ENCODE measurements around the gene CMBL. TPM values are rescaled to one million over a fixed set of nuclear protein-coding genes. Genes with fewer than 3 reads are reported as not detected.

CMBL gene
- total RNA-seq, 1 experiment from 2014 or later = 43.2 TPM

GRCh38 chr5:10250806-10251276 lies 56.9 kb downstream of the CMBL start:
- H3K36me3 ChIP-seq (ENCODE audit: control insufficient read depth, insufficient read depth, low read length) = peaks cover 34% of the 10 kb centered on the region
- POLR2A ChIA-PET = interaction anchor here (0.9 kb wide), 1 partner anchor 103 kb away, joined by 3 read pairs; the partner anchor contains the start of gene MARCHF6
- no TSS peak for BruUV-seq (replicated peaks)
- CTCF ChIA-PET = interaction anchor here (0.7 kb wide), 1 partner anchor 129 kb away, joined by 3 read pairs; no protein-coding TSS in a partner anchor
- no peak for DNase-seq (ENCODE audit: low read depth, low spot score)
- peak overlapping the region; percentile 85 to 94 for H3K4me3 ChIP-seq (ENCODE audit: low read depth in 2 of 2, low read length in 2 of 2)
- H3K27ac ChIP-seq (ENCODE audit: low read length) = peak overlapping the region; percentile 99
- intact Hi-C loops (cut with micrococcal nuclease; ENCODE audit: unreplicated experiment) (no loop called here), in situ Hi-C loops (cut with HindIII; ENCODE audit: low pct_unique_long_range_greater_than_20kb, low sequenced_read_pairs) (no loop called here)
- no peaks in the 10 kb centered on the region for H3K9me3 ChIP-seq (ENCODE audit: control insufficient read depth, insufficient read depth, low read depth, low read length)
- H3K27me3 ChIP-seq (ENCODE audit: control insufficient read depth, insufficient read depth, low read length) = no peaks in the 10 kb centered on the region
- peaks cover 31% of the 10 kb centered on the region for H3K4me1 ChIP-seq (ENCODE audit: control insufficient read depth, insufficient read depth, low read length)
- TF ChIP-seq SIN3A (IDR thresholded peaks at IDR 0.05; ENCODE audit: borderline replicate concordance, insufficient read depth, low read depth, low read length) (no peak), CTCF (IDR thresholded peaks at IDR 0.05) (no peak), REST (IDR thresholded peaks at IDR 0.05; ENCODE audit: insufficient read depth in 1 of 2, low read depth in 2 of 2, low read length in 1 of 2) (no peak)
- ATAC-seq = no peak

GRCh38 chr5:10249948-10250805 lies 57.5 kb downstream of the CMBL start, which contains the start of gene CCT5:
Gene CCT5 (plus strand): TSS chr5:10250280. CDS start chr5:10250341, 61 bp downstream.
- peak within 1 kb of the TSS; percentile 85 to 94 for H3K4me3 ChIP-seq (ENCODE audit: low read depth in 2 of 2, low read length in 2 of 2)
- ATAC-seq (peak; percentile 88), DNase-seq (ENCODE audit: low read depth, low spot score) (peak; percentile 90)
- in situ Hi-C loops (cut with HindIII; ENCODE audit: low pct_unique_long_range_greater_than_20kb, low sequenced_read_pairs) (no loop called here), intact Hi-C loops (cut with micrococcal nuclease; ENCODE audit: unreplicated experiment) (no loop called here)
- POLR2A ChIA-PET = no interaction called here
- peak within 1 kb of the TSS; percentile 99 for H3K27ac ChIP-seq (ENCODE audit: low read length)
- no peaks in the 10 kb centered on the region for H3K27me3 ChIP-seq (ENCODE audit: control insufficient read depth, insufficient read depth, low read length)
- H3K9me3 ChIP-seq (ENCODE audit: control insufficient read depth, insufficient read depth, low read depth, low read length) = no peaks in the 10 kb centered on the region
- peaks cover 27% of the 10 kb centered on the region for H3K36me3 ChIP-seq (ENCODE audit: control insufficient read depth, insufficient read depth, low read length)
- CTCF ChIA-PET = no interaction called here
- H3K4me1 ChIP-seq (ENCODE audit: control insufficient read depth, insufficient read depth, low read length) = peaks cover 31% of the 10 kb centered on the region
- TF ChIP-seq SIN3A (IDR thresholded peaks at IDR 0.05; ENCODE audit: borderline replicate concordance, insufficient read depth, low read depth, low read length) (peak; percentile 48; the same call in 1 of the 2 replicates), TCF7L2 (IDR thresholded peaks at IDR 0.05; ENCODE audit: low read depth, low read length) (no peak; the same call in 1 of the 2 replicates), REST (IDR thresholded peaks at IDR 0.05; ENCODE audit: insufficient read depth in 1 of 2, low read depth in 2 of 2, low read length in 1 of 2) (0 out of 4 replicates have a peak, but pooled peaks of 1 of the 2 experiments have one; percentile 32), CTCF (IDR thresholded peaks at IDR 0.05) (no peak), POLR2AphosphoS5 (IDR thresholded peaks at IDR 0.05; ENCODE audit: low read depth, low read length) (peak; percentile 93)
- BruUV-seq (replicated peaks) = TSS peak; percentile 74
